HFF-Myc (cell line): Measurements from ENCODE around the gene NUDT1.

ENCODE experiments used
- DNase-seq: peaks from one replicate; pipeline ENCODE4 v3.0.0-alpha.2; 2011; ENCODE audit warnings: low read depth; ENCODE audit errors: extremely low read depth
- H3K4me3 ChIP-seq: replicated peaks from 2 replicates; pipeline ENCODE4 v1.5.1; 2011; ENCODE audit warnings: low read depth, mild to moderate bottlenecking, control low read depth, low read length
- TF ChIP-seq, protein P1 (sequence below): IDR thresholded peaks from 2 replicates; pipeline ENCODE4 v1.5.1; 2012; ENCODE audit warnings: mild to moderate bottlenecking, low read depth, low read length, control low read depth; ENCODE audit errors: missing control alignments

The NUDT1 gene

GRCh38 chr7:2251841-2252771 is 10.1 kb downstream of the NUDT1 start:
- no peak overlapping the region for H3K4me3 ChIP-seq
- no peak for DNase-seq
- TF ChIP-seq, protein P1, sequence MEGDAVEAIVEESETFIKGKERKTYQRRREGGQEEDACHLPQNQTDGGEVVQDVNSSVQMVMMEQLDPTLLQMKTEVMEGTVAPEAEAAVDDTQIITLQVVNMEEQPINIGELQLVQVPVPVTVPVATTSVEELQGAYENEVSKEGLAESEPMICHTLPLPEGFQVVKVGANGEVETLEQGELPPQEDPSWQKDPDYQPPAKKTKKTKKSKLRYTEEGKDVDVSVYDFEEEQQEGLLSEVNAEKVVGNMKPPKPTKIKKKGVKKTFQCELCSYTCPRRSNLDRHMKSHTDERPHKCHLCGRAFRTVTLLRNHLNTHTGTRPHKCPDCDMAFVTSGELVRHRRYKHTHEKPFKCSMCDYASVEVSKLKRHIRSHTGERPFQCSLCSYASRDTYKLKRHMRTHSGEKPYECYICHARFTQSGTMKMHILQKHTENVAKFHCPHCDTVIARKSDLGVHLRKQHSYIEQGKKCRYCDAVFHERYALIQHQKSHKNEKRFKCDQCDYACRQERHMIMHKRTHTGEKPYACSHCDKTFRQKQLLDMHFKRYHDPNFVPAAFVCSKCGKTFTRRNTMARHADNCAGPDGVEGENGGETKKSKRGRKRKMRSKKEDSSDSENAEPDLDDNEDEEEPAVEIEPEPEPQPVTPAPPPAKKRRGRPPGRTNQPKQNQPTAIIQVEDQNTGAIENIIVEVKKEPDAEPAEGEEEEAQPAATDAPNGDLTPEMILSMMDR, result no peak

DNA sequence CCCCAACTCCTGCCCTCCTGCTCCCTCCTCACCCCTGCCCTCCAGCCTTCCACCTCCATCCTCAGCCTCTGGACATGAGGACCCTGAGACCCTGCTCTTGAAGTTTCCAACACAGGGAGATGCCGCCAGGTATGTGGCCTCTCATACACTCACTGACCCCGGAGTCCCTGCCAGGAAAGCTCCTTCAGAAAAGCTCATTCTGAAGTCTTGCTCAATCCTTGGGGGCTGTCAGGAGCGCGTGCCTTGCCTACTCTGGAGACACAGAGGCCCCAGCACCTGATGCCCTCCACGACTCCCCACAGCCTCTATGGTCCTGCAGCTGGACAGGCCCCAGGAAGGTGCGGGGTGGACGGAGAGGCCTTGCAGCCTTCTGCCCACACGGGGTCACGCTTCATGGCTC is 11.0 kb downstream of the NUDT1 start:
- no peak for DNase-seq
- no peak overlapping the region for H3K4me3 ChIP-seq
- TF ChIP-seq, protein P1, result no peak

GRCh38 chr7:2253525-2254244 is 11.7 kb downstream of the NUDT1 start:
- TF ChIP-seq, protein P1, result no peak
- DNase-seq, result no peak

GRCh38 chr7:2254429-2255144 is 12.6 kb downstream of the NUDT1 start:
- TF ChIP-seq, protein P1, result no peak
- no peak overlapping the region for H3K4me3 ChIP-seq
- no peak for DNase-seq

More at GRCh38 chr7:2253525-2254244, 11.7 kb downstream of the NUDT1 start:
- no peak overlapping the region for H3K4me3 ChIP-seq

DNA sequence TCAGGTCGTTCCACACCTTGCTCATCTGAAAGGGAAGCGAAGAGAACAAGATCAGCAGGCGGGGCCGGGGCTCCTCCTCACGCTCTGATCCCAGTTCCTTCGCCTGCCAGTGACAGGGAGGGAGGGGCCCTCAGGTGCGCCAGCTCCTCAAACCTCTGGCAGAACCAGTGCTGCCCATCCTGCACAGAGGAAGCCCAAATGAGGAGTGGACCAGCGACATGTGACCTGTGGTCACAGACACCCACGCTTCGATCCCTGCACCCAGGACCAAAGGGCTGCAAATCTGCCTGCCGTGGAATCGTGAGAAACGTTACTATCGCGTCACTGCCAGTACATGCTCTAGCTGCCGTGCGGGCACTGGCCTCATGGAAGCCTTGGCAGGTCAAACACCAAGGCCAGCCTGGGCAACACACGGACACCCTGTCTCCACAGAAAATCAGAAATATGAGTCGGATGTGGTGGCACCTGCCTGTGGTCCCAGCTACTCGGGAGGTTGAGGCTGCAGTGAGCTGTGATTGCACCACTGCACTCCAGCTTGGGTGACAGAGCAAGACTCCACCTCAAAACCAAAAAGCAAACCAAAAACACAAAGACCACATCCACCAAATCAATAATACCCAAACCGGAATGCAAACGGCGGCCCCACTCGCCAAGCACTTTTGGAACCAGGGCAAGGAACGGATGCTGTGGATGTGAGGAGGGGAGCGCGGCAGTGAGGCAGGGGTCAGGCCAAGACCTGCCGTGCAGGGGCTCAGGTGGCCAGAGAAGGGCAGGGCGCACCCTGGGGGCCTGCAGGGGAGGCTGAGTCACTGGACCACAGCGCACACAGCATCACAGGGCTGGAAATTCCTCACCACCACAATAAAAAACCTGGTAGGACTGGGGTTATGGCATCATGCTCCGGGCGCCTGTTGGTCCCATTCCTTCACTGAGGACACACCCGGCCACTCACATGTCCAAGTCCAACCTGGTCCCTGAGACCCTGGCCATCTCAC is 13.4 kb downstream of the NUDT1 start:
- DNase-seq, result no peak
- TF ChIP-seq, protein P1, result no peak
- H3K4me3 ChIP-seq, result no peak overlapping the region
